Tibial nerve (tissue), 4 donors: ENCODE data around the gene DCP2. TPM values are rescaled to one million over a fixed set of nuclear protein-coding genes. Genes with fewer than 3 reads are reported as not detected.

Experiments used
- DNase-seq, 2 donors: peaks; one replicate each; pipeline ENCODE4 v3.0.0-alpha.2; 2019; ENCODE audit warnings: low spot score in 2 of 2
- H3K27ac ChIP-seq, 4 donors: fragments of 200-600 bp; sonication (generic) in 3 of 4; one replicate each; pipeline ENCODE4 v1.5.1; 2017 to 2019; ENCODE audit warnings: mild to moderate bottlenecking in 1 of 4
- H3K27me3 ChIP-seq, 2 donors: fragments of 200-600 bp; sonication (generic) in 1 of 2; one replicate each; pipeline versions ENCODE4 v1.5.1 to v1.6.0; 2017 to 2019
- H3K36me3 ChIP-seq, 3 donors: fragments of 200-600 bp; sonication (generic); one replicate each; pipeline ENCODE4 v1.5.1; 2018 to 2019
- H3K4me1 ChIP-seq, 4 donors: fragments of 200-600 bp; sonication (generic) in 3 of 4; one replicate each; pipeline ENCODE4 v1.5.1; 2017 to 2019
- H3K4me3 ChIP-seq, 4 donors: fragments of 200-600 bp; sonication (generic) in 3 of 4; one replicate each; pipeline ENCODE4 v1.5.1; 2017 to 2019; ENCODE audit warnings: mild to moderate bottlenecking in 1 of 4, moderate library complexity in 1 of 4
- H3K9me3 ChIP-seq, 4 donors: fragments of 200-600 bp; sonication (generic) in 3 of 4; one replicate each; pipeline ENCODE4 v1.5.1; 2017 to 2019
- CTCF ChIP-seq, 5 experiments: fragments of 200-600 bp in 3 of 5; fragments of 450-650 bp in 2 of 5; sonication (generic) in 3 of 5; IDR thresholded peaks; one replicate each; pipeline ENCODE4 v1.5.1; 2016 to 2019; ENCODE audit warnings: antibody characterized with exemption in 5 of 5, mild to moderate bottlenecking in 3 of 5, moderate library complexity in 2 of 5
- EP300 ChIP-seq, 2 donors: sonication (generic); formaldehyde crosslinking; IDR thresholded peaks; one replicate each; pipeline ENCODE4 v1.6.1; 2017; ENCODE audit warnings: antibody characterized with exemption in 2 of 2, mild to moderate bottlenecking in 1 of 2
- POLR2A ChIP-seq, 2 donors: fragments of 450-650 bp; IDR thresholded peaks; one replicate each; pipeline ENCODE4 v1.6.1; 2017; ENCODE audit warnings: antibody characterized with exemption in 2 of 2, mild to moderate bottlenecking in 2 of 2, moderate library complexity in 2 of 2
- WGBS, 2 donors: methylation state at CpG; one replicate each; pipeline ENCODE4 v1.1.5; 2018; 5-methylcytosine and 5-hydroxymethylcytosine counted together
- total RNA-seq, 4 donors: library from RNA; depleted of rRNA; stranded (reverse); fragments of >200 nt; gene quantifications; one replicate each; pipeline ENCODE4 v1.1.0, GENCODE V29; 2016

Gene DCP2
- total RNA-seq, 4 donors from 2014 or later = 26.7 to 35.3 (median 29.8) TPM

DNA sequence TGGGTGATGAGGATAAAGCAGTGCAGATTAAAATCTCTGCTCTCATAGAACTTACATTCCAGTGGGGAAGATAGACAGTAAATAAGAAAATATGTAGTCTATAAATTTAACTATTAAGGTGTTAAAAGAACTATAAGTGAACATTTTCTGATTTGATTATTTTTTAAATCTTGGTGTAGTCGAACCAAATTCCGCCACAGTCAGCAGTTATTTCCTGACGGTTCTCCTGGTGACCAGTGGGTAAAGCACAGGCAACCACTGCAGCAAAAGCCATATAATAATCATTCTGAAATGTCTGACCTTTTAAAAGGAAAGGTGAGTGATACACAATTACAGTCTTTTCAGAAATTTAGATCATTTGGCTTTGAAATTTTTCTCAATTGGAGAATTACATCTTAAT, 27.2 kb downstream of the DCP2 start:
- H3K9me3 ChIP-seq = no peaks in the 10 kb centered on the region
- H3K4me3 ChIP-seq = no peak overlapping the region
- peaks cover 0 to 47% (median 0%) of the 10 kb centered on the region in 3 donors for H3K36me3 ChIP-seq
- DNase-seq = no peak
- WGBS, 2 donors = 56 to 60% methylated on average over 3 of the region's 3 CpGs
- H3K27me3 ChIP-seq = no peaks in the 10 kb centered on the region
- peak overlapping the region in 1 of 4 donors; percentile 3 for H3K27ac ChIP-seq
- H3K4me1 ChIP-seq = no peaks in the 10 kb centered on the region
- no peak for TF ChIP-seq EP300 (IDR thresholded peaks at IDR 0.05)
- TF ChIP-seq CTCF (IDR thresholded peaks at IDR 0.05) = no peak
- TF ChIP-seq POLR2A (IDR thresholded peaks at IDR 0.05) = no peak

GRCh38 chr5:113005454-113005853, 28.9 kb downstream of the DCP2 start:
- Histone ChIP-seq H3K27ac (no peak overlapping the region), H3K36me3 (peaks cover 0 to 55% (median 0%) of the 10 kb centered on the region in 3 donors), H3K9me3 (no peaks in the 10 kb centered on the region), H3K4me1 (no peaks in the 10 kb centered on the region), H3K27me3 (no peaks in the 10 kb centered on the region), H3K4me3 (no peak overlapping the region)
- DNase-seq = no peak
- WGBS, 2 donors = 82 to 91% methylated on average over 1 of the region's 1 CpG
- TF ChIP-seq EP300 (IDR thresholded peaks at IDR 0.05) (no peak), POLR2A (IDR thresholded peaks at IDR 0.05) (no peak), CTCF (IDR thresholded peaks at IDR 0.05) (no peak)

DNA sequence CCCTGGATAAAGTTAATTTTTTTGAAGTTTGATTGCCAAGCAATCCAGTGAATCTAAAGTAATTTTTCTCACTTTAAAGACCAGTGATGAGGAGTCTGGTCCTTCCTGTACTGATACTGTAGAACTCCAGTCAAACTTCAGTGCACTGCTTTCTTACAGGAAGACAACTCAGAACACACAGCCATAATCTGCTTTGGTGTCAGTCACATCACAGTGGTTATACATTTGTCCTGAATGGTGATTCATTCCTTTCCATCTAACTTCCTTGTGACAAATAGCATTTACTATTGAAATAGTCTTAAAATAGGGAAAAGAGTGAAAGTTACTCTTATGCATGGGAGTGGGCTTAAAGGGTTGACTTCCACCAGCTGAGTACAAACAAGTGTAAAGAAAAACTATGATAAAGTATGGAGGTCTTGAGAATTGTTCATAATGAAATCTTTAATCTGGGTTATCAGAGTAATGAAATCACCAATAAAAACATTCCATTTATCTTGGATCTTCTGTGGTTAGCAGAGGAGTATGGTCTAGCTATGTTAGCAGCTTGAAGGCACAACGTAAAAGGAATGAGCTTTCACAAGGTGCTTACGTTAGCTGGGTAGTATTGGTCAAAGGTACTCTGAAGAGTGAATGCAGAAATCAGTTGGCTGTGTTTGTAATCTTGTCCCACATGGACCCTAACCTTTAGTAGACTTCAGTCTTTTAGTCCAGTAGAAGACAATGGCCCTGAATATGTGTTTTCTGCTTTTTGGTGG, 41.5 kb downstream of the DCP2 start:
- H3K9me3 ChIP-seq = no peaks in the 10 kb centered on the region
- TF ChIP-seq EP300 (IDR thresholded peaks at IDR 0.05) = no peak
- no peak for TF ChIP-seq CTCF (IDR thresholded peaks at IDR 0.05)
- no peaks in the 10 kb centered on the region for H3K27me3 ChIP-seq
- no peak overlapping the region for H3K4me3 ChIP-seq
- no peak overlapping the region for H3K27ac ChIP-seq
- no peak for DNase-seq
- peaks cover 0 to 11% (median 0%) of the 10 kb centered on the region in 4 donors for H3K4me1 ChIP-seq
- H3K36me3 ChIP-seq = peaks cover 0 to 36% (median 5%) of the 10 kb centered on the region in 3 donors
- WGBS, 2 donors = 94 to 100% methylated on average over 2 of the region's 2 CpGs

DNA sequence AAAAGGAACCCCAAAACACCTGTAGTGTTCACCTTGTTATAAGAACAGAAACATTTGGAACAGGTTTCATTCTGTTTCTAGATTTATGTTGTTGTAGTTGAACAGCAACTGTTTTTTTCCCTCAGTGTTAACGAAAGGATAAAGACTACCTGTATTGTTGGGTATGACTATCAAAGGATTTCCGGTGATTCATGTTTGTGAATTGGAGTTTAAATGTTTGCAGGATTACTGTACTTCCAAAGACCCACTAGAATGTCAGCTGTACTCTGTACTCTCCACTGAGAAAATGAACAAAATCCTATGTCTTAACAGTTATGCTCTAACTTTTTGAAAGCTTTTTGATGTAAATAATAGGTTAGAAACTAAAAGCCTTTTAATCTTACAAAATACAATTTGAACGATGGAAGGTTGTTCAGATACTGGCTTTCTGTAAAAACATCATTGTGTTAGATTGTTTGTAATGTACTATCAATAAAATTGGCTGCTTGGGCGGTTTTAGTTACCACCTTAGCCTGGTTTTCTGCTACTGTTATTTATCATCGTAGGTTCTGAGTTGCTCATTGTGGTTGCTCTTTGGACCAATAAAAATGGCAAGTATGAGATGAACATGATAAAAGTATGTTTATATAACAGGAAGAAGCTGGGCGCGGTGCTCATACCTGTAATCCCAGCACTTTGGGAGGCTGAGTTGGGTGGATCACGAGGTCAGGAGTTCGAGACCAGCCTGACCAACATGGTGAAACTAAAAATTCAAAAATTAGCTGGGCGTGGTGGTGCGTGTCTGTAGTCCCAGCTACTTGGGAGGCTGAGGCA, 44.1 kb downstream of the DCP2 start:
- Histone ChIP-seq H3K4me3 (no peak overlapping the region), H3K36me3 (peaks cover 0 to 29% (median 0%) of the 10 kb centered on the region in 3 donors), H3K27ac (no peak overlapping the region), H3K9me3 (no peaks in the 10 kb centered on the region), H3K4me1 (peaks cover 0 to 8% (median 0%) of the 10 kb centered on the region in 4 donors), H3K27me3 (no peaks in the 10 kb centered on the region)
- WGBS, 2 donors = 83 to 93% methylated on average over 11 of the region's 11 CpGs
- no peak for DNase-seq
- no peak for TF ChIP-seq CTCF (IDR thresholded peaks at IDR 0.05)

GRCh38 chr5:113022661-113023060, 46.1 kb downstream of the DCP2 start:
- TF ChIP-seq EP300 (IDR thresholded peaks at IDR 0.05) = peak in 1 of 2 donors; percentile 15
- no peak for TF ChIP-seq CTCF (IDR thresholded peaks at IDR 0.05)
- no peak overlapping the region for H3K4me3 ChIP-seq
- DNase-seq = no peak
- H3K27ac ChIP-seq = no peak overlapping the region
- H3K9me3 ChIP-seq = no peaks in the 10 kb centered on the region
- WGBS, 2 donors = 49 to 65% methylated on average over 2 of the region's 2 CpGs
- no peaks in the 10 kb centered on the region for H3K27me3 ChIP-seq
- H3K36me3 ChIP-seq = peaks cover 0 to 39% (median 0%) of the 10 kb centered on the region in 3 donors
- peaks cover 0 to 8% (median 0%) of the 10 kb centered on the region in 4 donors for H3K4me1 ChIP-seq
